CD4-positive, alpha-beta T cell treated with Interleukin-17A for 4 hours (primary cell): ENCODE results near the gene DYNLRB1.
"Not testable (repeated sequence)": the region's sequence is repeated elsewhere in the genome, so short reads cannot be mapped to it uniquely, and the experiment has no call there.

ENCODE experiments used
- DNase-seq: peaks from one replicate; pipeline ENCODE4 v3.0.0-alpha.2; 2020; ENCODE audit warnings: mixed read lengths

DYNLRB1 gene

DNA sequence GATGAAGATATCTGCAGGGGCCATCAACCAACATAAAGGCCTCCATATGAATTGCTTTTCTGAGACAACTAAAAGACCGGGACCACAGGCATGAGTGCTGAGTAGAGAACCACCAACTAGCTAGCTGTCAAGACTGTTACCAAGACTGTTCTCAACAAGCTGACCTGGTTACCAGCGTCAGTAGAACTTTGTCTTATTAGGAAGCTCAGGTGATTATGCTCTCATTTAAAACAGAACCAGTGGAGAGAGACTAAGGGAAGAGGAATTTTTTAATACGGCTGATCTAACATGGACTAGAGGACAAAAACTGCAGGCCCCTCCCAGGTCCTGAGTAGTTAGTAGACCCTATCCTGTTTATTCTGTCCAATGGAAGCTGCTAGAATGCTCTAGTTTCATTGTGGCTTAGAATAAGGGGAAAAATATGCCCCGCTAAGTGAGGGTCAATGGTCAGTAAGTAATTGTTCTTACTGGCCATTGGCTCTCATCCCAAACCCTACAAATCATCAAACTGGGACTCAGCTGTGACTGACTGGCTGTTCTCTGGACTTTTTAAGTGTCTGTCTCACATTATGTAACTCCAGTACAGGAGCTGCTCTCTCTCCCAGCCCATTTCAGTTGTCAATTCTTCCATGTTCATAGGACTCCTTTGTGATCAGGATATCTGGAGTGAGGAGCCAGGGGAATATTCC lies 3.8 kb upstream of the DYNLRB1 start:
- DNase-seq, result no peak

DNA sequence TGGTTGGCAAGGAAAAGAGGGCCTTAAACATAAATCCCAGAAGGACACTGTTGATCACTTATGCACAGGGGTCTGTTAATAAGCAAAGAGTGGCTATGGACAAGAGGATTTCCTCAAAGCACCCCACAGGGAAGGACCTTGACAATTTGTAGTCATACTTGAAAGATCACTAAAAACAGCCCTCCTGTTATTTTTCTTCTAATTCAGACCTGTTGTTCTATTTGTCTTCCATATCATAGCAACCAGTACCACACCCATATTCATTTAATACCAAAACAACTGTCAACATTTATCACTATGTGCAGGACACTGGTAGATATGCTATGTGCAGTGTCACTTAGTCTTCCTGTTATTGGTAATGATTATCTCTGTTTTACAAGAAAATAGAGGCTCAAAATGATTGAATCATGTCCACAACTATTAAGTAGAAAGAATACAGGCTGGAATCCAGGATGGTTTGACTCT lies 3.2 kb upstream of the DYNLRB1 start:
- DNase-seq, result no peak

DNA sequence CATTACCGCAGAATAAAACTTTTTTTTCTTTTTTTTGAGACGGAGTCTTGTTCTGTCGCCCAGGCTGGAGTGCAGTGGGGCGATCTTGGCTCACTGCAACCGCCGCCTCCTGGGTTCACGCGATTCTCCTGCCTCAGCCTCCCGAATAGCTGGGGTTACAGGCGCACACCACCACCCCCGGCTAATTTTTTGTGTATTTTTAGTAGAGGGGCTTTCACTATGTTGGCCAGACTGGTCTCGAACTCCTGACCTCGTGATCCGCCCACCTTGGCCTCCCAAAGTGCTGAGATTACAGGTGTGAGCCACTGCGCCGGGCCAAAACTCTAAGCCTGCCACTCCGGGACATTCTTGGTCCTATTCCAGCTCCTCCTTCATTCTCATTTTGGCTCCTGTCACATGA lies 2.2 kb upstream of the DYNLRB1 start:
- DNase-seq, result not testable (repeated sequence)

DNA sequence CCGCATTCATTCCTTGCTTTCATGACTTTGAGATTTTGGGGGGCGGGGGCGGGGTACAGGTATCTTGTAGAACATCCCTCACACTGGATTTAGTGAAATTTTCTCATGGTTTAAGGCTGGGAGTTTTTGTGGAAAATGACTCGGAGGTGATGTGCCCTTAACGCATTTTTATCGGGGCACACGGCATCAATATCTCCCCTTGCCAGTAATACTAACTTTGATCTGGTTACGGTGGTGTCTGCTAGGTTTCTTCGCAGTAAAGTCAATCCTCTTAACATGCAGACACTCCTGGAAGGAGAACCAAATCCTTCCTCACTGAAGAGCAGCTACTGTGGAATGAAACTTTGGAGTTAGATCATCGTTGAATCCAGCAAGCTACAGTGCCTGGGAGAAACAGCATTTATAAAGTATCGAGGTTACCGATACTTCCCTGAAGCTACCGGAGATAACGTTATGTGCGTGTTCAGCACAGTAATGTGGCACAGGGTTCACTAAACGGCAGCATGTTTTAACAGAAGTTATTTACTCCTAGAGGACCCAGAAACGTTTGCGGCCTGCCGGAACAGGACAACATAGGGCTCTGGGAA lies 1.2 kb upstream of the DYNLRB1 start:
- no peak for DNase-seq

DNA sequence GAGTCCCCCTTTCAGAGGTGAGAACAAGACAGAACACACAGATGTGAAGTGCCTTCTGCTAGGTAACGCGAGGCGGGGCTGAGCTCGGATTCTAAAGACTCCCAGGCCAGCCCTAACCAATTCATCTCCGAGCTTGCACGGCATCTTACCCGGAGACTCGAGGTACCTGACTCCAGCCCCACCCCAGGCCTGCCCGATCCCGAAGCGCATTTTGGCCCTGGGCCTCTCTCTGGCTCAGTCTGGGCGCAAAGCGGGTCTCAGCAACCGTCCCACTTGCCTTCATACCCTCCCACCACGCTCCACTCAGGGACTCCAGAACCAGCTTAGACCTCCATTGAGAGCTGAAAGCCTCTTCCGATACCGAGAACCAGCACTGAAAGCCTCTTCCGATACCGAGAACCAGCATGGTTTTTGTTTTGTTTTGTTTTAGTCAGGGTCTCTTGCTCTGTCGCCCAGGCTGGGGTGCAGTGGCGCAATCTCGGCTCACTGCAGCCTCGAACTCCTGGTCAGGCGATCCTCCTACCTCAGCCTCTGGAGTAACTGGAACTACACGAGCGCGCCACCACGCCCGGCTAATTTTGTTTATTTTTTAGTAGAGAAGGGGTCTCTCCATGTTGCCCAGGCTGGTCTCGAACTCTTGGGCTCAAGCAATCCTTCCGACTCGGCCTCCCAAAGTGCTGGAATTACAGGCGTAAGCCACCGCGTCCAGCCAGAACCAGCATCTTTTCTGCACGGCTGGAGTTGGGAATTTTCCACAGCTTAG lies 557 bp upstream of the DYNLRB1 start:
- DNase-seq, result peak; percentile 74

DNA sequence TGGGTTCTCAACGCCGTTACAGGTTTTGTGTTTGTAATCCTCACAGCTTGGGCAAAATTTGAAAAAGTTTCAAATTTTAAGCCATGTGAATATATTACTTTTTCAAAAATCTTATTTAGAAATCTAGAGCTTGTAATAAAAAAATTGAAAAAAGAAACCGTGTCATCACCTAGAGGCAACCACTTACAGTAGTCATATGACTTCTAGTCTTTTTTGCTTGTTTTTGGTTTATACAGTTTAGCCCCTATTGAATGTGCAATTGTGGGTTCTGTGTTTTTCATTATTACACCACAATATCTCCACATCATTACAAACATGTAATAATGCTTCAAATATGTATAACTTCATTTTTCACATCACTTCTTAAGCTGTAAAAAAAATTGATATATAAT lies 888 bp downstream of the DYNLRB1 start:
- DNase-seq, result no peak

DNA sequence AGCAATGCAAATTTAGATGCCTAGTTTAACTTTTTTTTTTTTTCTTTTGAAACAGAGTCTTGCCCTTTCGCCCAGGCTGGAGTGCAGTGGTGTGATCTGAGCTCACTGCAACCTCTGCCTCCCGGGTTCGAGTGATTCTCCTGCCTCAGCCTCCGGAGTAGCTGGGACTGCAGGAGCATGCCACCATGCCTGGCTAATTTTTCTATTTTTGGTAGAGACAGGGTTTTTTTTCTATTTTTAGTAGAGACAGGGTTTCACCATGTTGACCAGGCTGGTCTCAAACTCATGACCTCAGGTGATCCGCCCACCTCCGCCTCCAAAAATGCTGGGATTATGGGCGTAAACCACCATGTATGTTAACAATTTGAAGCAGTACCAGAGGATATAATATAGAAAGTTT lies 2.6 kb downstream of the DYNLRB1 start:
- not testable (repeated sequence) for DNase-seq

DNA sequence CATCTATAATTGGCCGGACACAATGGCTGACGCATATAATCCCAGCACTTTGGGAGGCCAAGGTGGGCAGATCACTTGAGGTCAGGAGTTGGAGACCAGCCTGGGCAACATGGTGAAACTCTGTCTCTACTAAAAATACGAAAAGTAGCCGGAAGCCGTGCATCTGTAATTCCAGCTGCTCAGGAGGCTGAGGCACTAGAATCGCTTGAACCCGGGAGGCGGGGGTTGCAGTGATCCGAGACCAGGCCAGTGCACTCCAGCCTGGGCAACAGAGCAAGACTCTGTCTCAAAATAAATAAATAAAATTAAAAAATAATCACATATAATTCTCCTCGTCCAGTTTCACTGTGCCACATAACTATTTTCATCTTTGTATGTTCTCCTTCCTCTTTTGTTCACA lies 3.6 kb downstream of the DYNLRB1 start:
- DNase-seq, result not testable (repeated sequence)

DNA sequence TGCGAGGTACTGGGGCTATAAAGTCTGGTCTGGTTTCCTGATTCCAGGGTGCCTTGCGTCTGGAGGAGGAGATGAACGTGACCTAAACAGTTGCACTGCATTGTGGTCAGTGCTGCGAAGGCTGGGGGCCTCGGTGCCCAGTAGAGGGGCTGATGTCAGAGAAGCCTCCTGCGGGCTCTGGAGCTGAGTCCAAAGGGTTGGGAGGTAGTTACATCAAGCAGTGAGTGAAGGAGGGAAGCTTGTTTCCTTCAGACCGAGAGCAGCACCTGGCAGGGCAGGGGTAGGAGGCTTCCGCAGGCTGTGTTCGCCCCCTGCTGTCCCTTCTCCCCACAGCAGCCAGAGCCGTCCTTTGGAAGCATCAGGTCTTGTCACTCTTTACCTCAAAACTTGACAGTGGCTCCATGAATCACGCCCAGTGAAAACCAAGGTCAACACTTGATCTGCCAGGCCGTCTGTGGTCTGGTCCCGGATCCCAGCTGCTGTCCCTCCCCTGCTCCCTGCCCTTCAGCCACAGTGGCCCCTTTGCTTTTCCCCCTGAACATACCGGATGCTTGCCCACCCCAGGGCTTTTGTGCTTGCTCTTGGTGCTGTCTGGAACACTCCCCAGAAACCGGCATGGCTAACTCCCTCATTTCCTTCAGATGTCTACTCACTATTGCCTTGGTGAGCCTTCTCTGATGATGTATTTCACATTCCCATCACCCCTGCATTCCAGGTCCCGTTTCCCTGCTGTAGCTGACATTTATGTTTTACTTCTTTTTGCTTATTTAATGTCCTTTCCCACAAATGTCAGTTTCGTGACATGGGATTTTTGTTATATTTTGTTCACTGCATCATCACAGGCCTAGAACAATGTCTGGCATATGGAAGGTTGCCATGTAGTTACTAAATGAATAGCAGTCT lies 7.0 kb downstream of the DYNLRB1 start:
- peak; percentile 63 for DNase-seq

DNA sequence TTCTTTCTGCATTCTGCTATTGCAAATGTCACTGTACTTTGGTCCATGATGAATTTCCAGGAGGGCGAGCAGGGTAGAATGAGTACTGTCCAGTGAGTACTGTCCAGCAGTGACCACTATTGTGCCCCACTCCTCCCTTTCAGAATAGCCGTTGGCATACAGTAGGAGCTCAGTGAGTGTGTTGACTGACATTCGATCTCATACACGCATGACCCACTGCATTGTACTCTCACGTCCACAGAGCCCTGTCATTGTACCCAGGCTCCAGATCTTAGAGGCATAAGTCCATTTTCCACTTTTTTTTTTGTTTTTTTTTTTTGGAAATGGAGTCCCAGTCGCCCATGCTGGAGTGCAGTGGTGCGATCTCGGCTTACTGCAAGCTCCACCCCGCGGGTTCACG lies 8.2 kb downstream of the DYNLRB1 start:
- no peak for DNase-seq

DNA sequence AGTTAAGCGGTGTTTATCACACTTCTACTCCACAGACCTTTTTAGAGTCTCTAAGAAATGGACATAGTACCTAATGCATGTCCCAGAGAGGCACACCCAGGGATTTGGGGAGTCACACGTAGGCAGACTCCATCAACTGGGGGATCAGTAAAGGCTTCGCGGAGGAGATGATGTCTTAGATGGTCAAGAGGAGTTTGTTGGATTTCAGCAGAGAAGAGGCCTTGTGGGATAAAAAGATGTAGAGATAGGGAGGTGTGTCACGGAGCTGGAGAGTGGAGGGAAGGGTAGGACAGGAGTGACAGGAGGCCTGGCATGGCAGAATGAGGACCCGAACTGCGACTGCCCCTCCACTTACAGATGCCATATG lies 9.1 kb downstream of the DYNLRB1 start:
- DNase-seq, result no peak

DNA sequence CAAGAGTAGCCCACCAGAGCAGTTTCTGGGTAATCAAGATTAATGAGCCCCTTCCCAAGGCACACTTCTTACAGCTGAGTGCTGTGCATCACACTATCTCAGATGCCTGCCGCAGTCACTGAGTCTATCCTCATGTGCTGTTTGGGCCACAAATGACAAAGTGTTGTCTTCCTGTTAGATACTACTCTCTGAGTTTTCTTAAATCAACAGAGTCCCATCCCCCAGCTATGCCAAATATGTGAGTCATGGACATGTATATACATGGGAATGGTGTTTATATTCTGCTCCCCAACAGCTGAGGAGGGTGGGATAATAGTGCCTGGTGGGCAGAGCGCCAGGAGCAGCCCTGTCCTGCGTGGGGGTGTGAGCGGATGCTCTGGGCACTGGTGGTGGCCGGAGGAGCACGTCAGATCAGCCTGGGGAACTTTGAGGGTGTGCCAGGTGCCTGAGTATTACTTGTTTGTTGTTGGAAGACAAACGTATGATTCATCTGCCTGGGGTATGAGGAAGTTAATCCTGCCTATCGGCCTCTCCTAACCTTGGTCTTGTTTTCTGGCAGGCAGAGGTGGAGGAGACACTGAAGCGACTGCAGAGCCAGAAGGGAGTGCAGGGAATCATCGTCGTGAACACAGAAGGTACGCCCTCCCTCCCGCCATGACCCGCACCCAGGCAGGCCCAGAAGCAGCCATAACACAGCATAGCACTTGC lies 9.6 kb downstream of the DYNLRB1 start:
- DNase-seq, result no peak

DNA sequence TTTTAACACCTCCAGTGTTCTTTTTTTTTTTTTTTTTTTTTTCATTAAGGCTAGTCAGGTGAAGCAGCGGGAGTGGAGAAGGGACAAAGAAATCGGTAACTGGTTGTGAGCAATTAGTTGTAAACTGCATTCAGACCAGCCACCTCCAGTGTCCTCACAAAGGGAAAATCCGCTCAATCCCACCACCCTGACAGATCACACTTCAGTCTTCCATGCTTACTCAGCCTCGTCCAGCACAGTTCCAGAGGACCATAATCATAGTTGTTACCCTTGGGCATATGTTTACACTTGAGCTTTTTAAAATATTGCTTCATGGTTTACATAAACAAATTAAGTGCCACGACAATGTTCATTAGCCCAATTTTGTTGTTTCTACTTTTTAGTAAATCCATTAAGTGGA lies 10.2 kb downstream of the DYNLRB1 start:
- no peak for DNase-seq

DNA sequence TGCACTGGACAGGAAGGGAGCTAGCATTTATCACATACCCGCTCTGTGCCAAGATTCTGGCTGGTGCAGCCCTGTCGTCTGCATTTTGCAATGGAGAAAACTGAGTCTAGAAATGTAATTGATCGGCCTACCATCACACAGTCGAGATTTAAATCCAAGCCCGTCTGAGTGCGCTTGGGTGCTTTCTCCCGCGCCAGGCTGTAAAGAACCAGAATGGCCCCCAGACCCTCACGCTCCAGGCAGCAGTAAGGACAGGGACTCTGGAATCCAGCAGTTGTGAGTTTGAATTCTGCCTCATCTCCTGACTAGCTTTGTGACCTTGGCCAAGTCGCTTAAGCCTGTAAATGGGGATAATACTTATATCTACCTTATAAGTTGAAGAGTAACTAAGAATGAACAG lies 10.8 kb downstream of the DYNLRB1 start:
- no peak for DNase-seq

DNA sequence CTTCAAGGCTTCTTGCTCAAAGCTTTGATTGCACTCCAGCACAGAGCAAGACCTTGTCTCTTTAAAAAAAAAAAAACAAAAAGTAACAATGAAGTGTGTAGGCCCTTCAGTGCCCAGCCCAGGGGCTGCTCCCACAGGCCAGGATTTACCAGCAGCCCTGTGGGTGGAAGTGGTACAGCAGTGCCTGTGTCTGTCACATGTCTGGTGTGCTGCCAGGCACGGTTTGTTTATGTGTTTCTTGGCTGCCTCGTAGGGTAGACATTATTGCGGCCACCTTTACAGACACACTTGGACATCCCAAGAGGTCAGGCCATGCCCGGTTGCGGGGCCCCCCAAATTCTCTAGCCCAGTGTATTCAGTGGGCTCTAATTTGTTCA lies 12.7 kb downstream of the DYNLRB1 start:
- no peak for DNase-seq

DNA sequence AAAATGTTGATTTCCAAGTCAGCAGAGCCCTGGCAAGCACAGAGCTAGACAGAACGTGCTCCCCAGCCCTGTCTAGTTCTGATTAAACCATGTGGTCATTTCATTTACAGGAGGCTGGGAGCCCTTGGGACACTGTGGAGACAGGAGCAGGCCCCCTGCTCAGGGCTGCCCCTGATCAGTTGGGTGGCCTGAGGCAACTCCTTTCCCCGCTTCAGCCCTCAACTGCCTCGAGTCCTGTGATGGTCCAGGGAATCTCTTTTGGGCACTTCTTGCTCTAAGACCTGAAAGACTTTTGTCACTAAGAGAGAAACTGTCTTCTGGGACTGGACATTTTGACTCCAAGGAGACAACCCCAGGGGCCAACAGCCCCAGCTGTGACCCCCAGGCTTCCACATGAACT lies 13.5 kb downstream of the DYNLRB1 start:
- DNase-seq, result no peak

DNA sequence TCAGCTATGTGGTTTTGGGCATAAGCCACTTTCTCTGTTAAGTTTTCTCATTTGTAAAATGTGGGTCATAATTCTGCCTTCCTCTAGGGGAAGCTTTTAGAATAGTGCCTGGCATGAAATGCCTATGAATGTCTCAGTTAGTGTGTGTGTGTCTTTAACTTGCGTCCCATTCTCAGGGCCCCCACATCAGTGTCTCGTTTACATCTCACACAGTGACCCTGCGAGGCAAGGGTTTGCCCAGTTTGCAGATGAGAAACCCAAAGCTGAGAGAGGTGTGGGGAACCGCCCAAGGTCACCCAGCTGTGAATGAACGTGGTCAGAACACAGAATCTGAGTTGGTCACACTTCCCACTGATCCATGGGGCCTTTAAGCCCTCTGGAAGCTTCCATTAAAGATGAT lies 14.1 kb downstream of the DYNLRB1 start:
- DNase-seq, result no peak

DNA sequence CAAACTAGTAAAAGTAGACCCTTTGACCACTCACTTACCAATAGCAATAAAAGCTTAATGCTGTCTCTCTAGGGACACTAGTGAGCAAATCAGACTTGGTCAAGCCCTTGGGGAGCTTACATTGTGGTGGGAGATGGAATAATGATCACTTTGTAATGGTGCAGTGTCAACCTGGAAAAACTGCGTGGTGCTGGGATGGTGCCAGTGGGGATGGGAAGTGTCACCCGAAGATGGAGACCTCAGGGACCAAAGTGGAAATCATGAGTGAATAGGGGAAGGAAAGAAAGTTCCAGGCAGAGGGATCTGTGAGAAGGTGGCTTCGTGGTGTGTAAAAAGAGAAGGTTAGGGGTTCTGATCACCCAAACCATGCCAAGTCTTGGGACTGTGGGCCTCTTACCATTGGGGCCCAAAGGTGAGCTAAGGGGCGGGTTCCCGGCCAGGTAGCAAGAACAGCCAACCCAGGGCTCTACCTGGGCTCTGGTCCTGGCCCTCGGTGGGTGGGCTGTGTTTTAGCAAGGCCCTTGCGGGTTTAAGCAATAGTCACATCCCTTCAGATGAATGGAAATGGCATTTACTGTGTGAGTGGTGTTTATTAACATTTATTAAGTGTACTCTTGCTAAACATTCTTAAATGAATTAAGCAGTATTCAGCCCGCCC lies 15.5 kb downstream of the DYNLRB1 start:
- no peak for DNase-seq

DNA sequence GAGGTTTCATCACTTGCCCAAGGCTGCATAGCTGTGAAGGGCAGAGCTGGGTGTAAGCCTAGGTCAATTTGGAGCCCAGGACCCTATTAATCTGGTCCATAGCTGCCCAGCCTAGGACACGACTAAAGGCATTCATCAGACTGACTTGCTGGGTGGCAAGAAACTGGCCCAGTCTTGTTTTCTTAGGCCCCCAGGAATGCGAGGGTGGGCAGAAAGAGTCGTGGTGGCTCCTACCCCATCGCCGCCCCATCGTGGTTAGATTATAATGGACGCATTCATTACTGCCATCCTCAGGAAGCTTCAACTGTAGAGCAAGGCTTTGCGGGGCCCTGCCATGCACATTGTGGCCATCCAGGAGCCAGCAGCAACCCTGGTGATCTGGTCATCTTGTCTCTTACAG lies 16.1 kb downstream of the DYNLRB1 start:
- no peak for DNase-seq

DNA sequence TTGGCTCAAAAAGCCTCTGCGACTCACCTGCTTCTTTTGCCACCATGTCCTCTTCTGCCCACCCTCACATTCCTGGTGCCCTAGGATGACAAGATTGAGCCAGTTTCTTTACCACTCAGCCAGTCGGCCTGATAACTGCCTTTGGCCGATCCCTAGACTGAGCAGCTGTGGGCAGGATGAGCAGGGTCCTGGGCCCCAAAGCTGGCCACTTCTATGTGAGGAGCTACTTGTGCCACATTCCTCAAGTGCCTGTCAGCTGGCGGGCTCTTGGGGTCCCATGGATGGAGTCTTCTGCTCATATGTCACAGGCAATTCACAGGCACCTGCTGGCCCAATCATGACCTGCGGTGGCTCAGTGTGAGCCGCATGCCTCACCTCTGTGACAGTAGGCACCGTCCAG lies 16.5 kb downstream of the DYNLRB1 start:
- no peak for DNase-seq

DNA sequence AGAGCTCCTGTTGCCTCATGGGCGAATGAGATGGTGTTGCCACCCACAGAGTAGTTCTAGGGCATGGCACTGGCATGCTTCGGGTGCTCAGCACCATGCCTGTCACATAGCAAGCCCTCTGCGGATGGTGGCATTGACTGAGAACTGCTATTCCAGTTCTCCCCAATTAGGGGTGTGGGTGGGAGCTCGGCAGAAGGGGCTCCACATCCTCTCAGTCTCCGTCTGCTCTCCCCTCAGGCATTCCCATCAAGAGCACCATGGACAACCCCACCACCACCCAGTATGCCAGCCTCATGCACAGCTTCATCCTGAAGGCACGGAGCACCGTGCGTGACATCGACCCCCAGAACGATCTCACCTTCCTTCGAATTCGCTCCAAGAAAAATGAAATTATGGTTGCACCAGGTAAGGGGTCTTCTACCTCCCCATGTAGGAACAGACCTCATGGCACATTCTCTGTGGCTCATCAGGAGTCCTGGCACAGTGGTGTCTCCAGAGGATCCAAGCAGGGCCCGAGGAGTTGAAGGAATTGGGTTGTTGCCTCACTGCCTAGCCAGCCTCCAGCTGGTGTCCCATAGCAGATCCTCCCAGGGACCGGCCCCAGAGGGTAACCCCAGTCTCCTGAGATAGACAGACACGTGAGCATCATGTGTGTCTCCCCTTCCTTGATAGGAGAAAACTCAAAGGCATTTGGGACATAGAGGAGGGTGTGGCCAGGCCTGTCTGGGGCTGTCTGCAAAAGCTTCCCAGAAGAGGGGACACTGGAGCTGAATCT lies 18.4 kb downstream of the DYNLRB1 start:
- DNase-seq, result no peak
